Measurements from ENCODE around the gene H3-3A. TPM values are rescaled to one million over a fixed set of nuclear protein-coding genes. Genes with fewer than 3 reads are reported as not detected.

The H3-3A gene
- total and polyA plus RNA-seq, 10 of the 15 experiments (the other 5 are each of a cell fraction or from before 2014, with no cell fraction given): 215 to 486 (median 393) TPM

GRCh38 chr1:226076378-226076777 lies 13.9 kb downstream of the H3-3A start (continued):
- TF ChIP-seq ZBTB33 (IDR thresholded peaks at IDR 0.05) (no peak), EGR1 (IDR thresholded peaks at IDR 0.05; ENCODE audit: borderline replicate concordance in 1 of 2, low read depth in 2 of 2, low read length in 2 of 2) (no peak)

DNA sequence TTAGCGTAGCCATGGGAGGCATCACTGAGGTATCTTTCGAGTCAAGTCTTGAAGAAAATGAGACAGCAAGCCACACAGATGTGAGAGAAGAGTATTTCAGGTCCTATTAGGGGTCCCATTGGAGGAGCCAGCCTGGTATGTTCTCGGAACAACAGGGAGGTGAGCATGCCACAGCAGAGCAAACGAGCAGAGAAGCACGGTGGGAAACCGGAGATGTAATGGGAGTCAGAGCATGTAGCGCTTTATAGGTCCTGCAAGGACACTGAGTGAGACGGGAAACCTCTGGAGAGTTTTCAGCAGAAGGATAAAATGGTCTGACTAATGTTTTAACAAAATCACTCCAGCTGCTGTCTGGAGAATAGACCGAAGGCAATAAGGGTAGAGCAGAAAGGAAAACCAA lies 15.9 kb downstream of the H3-3A start:
- WGBS (ENCODE audit: insufficient coverage, insufficient replicate concordance, low lambda C conversion rate, missing lambda C conversion rate): 81% methylated on average over 9 of the region's 9 CpGs
- Histone ChIP-seq H3K27me3 (replicated peaks in 1 of 2; ENCODE audit: control insufficient read depth in 2 of 2, insufficient read depth in 2 of 2, low read length in 1 of 2) (no peaks in the 10 kb centered on the region), H3K9ac (ENCODE audit: control insufficient read depth, insufficient read depth, low read length) (no peak overlapping the region), H2AFZ (ENCODE audit: control insufficient read depth, low read depth, low read length) (no peak overlapping the region), H3K36me3 (ENCODE audit: control insufficient read depth in 2 of 2, insufficient read depth in 2 of 2, low read length in 1 of 2) (peaks cover 0 to 2% of the 10 kb centered on the region in 2 experiments; a peak in 1 of 4 replicates), H3K79me2 (ENCODE audit: control insufficient read depth, insufficient read depth, low read length) (no peaks in the 10 kb centered on the region), H3K4me3 (no peak overlapping the region), H3K9me3 (replicated peaks; ENCODE audit: control insufficient read depth, insufficient read depth, low read length) (no peaks in the 10 kb centered on the region), H3K4me2 (ENCODE audit: control insufficient read depth, insufficient read depth) (no peak overlapping the region), H3K4me1 (ENCODE audit: control insufficient read depth, insufficient read depth, low read length) (peaks cover 3% of the 10 kb centered on the region; the same call in 1 of the 2 replicates), H4K20me1 (ENCODE audit: control insufficient read depth, insufficient read depth) (no peaks in the 10 kb centered on the region), H3K27ac (ENCODE audit: control insufficient read depth, insufficient read depth) (no peak overlapping the region)
- in situ Hi-C loops (cut with MboI) (no loop called here), intact Hi-C loops (cut with micrococcal nuclease; ENCODE audit: unreplicated experiment) (no loop called here)
- TF ChIP-seq, protein P1, sequence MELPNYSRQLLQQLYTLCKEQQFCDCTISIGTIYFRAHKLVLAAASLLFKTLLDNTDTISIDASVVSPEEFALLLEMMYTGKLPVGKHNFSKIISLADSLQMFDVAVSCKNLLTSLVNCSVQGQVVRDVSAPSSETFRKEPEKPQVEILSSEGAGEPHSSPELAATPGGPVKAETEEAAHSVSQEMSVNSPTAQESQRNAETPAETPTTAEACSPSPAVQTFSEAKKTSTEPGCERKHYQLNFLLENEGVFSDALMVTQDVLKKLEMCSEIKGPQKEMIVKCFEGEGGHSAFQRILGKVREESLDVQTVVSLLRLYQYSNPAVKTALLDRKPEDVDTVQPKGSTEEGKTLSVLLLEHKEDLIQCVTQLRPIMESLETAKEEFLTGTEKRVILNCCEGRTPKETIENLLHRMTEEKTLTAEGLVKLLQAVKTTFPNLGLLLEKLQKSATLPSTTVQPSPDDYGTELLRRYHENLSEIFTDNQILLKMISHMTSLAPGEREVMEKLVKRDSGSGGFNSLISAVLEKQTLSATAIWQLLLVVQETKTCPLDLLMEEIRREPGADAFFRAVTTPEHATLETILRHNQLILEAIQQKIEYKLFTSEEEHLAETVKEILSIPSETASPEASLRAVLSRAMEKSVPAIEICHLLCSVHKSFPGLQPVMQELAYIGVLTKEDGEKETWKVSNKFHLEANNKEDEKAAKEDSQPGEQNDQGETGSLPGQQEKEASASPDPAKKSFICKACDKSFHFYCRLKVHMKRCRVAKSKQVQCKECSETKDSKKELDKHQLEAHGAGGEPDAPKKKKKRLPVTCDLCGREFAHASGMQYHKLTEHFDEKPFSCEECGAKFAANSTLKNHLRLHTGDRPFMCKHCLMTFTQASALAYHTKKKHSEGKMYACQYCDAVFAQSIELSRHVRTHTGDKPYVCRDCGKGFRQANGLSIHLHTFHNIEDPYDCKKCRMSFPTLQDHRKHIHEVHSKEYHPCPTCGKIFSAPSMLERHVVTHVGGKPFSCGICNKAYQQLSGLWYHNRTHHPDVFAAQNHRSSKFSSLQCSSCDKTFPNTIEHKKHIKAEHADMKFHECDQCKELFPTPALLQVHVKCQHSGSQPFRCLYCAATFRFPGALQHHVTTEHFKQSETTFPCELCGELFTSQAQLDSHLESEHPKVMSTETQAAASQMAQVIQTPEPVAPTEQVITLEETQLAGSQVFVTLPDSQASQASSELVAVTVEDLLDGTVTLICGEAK (IDR thresholded peaks at IDR 0.05; ENCODE audit: borderline replicate concordance): no peak
- no peak for TF ChIP-seq JUND (IDR thresholded peaks at IDR 0.05; ENCODE audit: low read depth, low read length)
- no peak for TF ChIP-seq TAF1 (IDR thresholded peaks at IDR 0.05; ENCODE audit: borderline replicate concordance, low read depth, low read length)
- no peak for TF ChIP-seq MYC (IDR thresholded peaks at IDR 0.05; ENCODE audit: insufficient read depth, insufficient read length, insufficient replicate concordance, low read length, severe bottlenecking)
- TF ChIP-seq RUNX3 (IDR thresholded peaks at IDR 0.05; ENCODE audit: low read length): no peak
- TF ChIP-seq PAX8 (IDR thresholded peaks at IDR 0.05): no peak
- no peak for TF ChIP-seq CREM (IDR thresholded peaks at IDR 0.05; ENCODE audit: low read depth)
- TF ChIP-seq PBX3 (IDR thresholded peaks at IDR 0.05; ENCODE audit: insufficient replicate concordance, low read depth, low read length): no peak
- no peak for ATAC-seq
- SMC1A ChIA-PET (ENCODE audit: uncharacterized antibody, unreplicated experiment): interaction anchor here (1.0 to 1.1 kb wide), 3 partner anchors 11 to 116 kb away, joined by 3 read pairs; no protein-coding TSS in a partner anchor
- no TSS peak for BruUV-seq (replicated peaks)
- CTCF ChIA-PET: interaction anchor here (0.6 to 3.7 kb wide), 4 partner anchors 10 to 47 kb away, joined by 3 to 21 read pairs (median 4); no protein-coding TSS in a partner anchor
- FAIRE-seq: no peak
- RAD21 ChIA-PET (ENCODE audit: unreplicated experiment): no interaction called here
- POLR2A ChIA-PET: no interaction called here
- DNase-seq (ENCODE audit: low read depth, low spot score): no peak

All from GM12878 (cell line).